HS-27A (cell line): ENCODE results near the gene JPH3.

Source experiments
- DNase-seq: peaks from one replicate; pipeline ENCODE4 v3.0.0-alpha.2; 2012; ENCODE audit warnings: low read depth, missing footprints

The JPH3 gene

DNA sequence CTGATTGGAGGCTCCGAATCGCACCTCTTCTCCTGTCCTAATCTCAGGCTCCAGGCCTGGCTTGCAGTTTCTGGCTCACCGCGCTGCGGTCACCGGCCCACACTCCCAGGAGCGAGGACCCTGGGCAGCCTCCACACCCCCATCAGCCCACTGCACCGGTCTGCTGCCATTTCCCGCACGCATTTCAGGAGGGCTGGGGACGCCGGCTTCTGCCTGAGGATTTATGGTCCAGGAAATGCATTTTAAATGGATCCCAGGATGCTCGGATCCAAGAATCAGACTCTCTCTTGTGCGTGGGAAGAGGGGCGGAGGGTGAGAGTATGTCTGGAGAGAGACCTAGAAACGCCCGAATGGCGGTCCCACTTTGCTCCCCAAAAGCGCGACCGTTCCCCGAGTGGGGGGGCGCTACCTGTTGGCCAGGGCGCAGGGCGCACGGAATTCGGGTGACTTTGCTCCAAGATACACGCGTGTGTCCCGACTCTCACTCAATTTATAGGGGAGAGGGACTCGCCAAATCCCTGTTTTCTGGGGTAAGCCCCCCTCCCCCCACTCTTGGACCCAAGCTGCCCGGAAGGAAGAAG lies 817 bp upstream of the JPH3 start:
- DNase-seq, result no peak

DNA sequence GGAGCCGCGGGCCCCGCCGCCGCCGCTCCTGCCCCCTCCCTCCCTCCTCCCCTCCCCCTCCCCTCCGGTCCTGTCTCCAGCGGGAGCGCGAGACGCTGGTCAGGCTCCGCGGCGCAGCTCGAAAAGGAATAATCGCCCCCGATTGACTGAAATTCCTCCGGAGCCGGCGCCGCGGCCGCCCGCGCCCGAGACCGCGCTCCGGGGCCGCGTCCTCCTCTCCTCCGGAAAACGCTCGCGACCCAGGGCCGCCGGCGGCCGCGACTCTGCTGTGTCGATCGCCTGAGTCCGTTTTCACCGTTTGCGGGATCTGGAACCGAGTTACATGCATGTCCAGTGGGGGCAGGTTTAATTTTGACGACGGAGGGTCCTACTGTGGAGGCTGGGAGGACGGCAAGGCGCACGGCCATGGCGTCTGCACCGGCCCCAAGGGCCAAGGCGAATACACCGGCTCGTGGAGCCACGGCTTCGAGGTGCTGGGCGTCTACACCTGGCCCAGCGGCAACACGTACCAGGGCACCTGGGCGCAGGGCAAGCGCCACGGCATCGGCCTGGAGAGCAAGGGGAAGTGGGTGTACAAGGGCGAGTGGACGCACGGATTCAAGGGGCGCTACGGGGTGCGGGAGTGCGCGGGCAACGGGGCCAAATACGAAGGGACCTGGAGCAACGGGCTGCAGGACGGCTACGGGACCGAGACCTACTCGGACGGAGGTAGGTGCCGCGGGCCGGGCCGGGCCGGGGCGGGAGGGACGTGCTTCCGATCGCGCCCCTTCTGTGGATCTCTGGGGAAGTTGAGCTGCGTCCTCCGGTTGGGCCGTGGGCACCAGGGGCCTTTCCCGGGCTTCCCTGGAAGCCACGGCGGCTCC lies 744 bp downstream of the JPH3 start:
- DNase-seq, result no peak

DNA sequence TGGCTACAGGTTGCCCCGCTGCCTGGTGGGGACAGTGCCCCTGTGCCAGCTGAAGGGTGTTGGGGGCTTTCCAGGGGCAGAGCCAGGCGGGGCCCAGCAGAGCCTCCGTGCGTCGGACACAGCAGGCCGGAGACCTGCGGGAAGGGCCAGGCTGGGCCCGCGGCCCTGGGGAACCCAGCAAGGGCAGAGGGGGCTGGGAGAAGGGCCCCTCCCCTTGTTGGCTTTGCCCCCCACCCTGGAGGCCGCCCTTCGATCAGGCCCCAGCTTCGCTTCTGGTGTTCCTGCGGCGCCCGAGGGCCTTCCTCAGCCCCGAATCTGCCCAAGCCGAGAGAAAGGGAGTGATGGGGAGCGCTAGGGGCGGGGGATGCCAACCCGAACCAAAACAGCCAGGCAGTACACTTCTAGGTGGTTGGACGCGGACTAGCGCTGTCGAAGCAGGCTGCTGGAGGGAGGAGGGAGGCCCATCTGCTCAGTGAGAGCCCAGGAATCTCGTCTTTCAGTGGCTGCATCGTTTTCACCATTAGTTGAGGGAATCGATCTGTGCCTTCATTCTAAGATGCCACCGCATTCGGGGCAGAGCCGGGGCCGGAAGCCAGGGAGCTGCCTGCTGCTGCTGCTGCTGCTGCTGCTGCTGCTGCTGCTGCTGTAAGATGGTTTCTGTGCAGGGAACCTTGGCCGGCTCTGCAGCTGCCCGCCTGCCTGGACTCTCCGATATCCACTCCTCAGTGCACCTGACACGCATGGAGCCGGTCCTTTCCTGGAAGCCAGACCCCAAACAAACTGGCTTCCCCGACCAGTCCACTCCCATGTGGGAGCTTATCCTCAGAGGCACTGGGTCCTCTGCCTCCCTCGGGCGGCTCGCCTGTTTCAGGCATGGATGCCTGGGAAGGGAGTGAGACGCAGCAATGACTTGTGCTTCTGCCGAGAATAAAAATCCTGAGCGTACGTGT lies 1.7 kb downstream of the JPH3 start:
- DNase-seq, result no peak

DNA sequence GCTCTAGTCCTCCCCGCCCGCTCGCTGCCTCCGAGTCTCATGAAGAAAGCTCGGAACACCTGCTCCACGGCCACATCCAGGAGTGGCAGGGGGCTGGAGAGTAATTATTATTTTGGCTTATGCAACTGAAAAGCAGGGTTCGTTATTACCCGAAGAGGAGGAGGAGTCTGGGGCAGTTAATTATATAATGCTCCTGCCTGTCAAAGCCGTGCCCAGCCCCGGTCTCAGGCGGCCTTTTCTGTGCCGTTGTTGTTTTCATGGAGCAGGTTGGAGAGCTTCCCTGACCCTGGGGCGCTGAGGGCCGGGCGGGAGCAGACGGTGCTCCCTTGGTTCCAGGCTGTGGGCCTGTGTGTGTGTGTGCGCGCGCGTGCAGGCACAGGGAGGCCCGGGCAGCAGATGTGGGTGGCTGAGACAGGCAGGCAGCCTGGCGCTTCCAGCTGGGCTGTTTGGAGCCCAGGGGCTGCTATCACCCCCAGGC lies 2.4 kb downstream of the JPH3 start:
- no peak for DNase-seq

DNA sequence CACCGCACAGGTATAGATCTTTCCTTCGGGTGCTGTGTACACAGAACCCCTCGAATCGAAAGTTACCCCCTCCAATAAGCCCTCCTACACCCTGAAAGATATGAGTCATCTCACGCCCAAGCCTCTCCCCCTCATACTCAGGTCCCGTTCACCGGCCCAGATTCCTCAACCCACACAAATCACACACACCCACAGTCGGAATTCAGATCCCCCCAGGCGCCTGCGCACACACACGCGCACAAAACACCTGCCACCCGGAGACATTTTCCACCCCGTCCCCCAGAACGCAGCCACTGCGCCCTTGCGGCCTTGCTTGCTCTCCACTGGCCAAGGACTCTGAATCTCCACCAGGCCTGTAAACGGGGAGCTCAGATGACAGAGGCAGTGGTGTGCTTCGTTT lies 4.9 kb downstream of the JPH3 start:
- no peak for DNase-seq

DNA sequence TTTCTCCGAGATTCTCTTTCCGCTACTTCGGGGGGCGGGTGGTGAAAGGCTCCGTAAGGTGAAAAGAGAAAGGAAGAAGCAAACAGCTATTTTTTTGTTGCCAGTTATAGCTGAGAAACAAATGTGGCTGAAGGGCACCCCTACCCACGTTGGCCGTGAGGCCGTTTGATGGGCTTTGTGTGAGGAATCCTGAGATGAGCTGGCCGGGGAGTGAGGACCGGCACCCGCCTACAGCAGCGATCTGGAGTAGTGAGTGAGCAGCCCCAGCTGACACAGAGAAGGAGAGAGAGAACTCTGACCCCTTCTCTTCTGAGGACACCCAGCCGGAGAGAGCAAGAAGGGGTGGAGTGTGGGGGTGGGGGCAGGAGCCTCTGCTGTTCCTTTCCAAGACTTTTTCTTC lies 5.6 kb downstream of the JPH3 start:
- DNase-seq, result no peak

DNA sequence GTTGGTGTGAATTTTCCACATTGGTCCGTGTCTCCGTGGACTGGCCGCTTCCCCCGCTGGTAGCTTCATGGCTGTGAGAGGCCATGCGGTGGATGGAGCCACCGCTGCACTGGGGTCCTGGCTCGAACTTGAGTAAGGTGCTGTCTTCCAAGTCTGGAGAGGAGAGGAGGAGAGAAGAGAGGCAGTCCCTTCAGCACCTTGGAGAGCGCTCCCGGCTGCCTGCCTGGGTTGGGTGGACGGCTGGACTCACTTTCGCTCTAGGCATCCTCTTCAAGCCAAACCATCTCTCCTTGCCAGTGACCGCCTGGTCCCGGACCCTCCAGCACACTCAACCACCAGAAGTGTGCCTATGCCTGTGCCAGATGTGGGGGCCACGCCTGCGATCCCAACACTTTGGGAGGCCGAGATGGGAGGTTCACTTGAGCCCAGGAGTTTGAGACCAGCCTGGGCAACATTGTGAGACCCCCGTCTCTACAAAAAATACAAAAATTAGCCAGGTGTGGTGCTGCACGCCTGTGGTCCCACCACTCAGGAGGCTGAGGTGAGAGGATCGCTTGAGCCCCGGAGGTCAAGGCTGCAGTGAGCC lies 6.2 kb downstream of the JPH3 start:
- no peak for DNase-seq

DNA sequence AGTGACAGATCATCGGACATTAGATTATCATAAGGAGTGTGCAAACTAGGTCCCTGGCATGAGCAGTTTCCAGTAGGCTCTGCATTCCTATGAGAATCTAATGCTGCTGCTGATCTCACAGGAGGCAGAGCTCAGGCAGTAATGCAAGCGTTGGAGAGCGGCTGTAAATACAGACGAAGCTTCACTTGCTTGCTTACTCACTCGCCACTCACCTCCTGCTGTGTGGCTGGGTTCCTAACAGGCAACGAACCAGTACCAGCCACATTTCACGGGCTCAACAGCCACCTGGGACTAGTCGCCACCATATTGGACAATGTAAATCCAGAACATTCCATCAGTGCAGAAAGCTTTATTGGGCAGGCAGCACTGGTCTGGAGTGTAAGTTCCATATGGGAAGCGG lies 7.7 kb downstream of the JPH3 start:
- DNase-seq, result no peak

DNA sequence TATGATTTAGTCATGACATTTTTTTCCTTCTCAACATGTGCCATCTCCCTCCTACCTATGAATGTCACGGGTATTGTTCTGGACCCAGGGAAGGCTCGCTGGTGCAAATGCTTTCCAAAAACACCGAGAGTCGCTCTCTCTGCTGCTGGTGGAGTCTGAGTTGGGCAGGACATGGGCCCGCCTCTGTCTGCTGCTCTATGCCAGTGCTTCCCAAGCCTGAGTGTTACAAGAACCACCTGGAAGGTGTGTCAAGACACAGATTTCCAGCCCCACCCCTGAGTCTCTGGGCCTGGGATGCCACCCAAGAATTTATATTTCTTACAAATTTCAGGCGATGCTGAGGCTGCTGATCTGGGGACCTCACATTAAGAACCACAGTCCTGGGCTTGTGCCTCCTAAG lies 9.1 kb downstream of the JPH3 start:
- DNase-seq, result no peak

DNA sequence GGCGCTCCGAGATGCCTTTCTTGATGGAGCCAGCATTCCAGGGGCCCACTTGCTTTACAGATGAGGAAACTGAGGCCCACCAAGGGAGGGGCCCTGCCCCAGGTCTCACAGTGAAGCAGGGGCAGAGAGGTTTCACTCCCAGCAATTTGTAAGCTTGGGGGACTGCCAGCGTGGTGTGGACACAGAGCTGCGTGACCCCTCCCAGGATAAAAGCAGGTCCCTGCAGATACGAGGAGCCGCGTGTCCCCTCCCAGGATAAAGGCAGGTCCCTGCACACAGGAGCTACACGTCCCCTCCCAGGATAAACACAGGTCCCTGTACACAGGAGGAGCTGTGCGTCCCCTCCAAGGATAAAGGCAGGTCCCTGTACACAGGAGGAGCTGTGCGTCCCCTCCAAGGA lies 11.7 kb downstream of the JPH3 start:
- no peak for DNase-seq

DNA sequence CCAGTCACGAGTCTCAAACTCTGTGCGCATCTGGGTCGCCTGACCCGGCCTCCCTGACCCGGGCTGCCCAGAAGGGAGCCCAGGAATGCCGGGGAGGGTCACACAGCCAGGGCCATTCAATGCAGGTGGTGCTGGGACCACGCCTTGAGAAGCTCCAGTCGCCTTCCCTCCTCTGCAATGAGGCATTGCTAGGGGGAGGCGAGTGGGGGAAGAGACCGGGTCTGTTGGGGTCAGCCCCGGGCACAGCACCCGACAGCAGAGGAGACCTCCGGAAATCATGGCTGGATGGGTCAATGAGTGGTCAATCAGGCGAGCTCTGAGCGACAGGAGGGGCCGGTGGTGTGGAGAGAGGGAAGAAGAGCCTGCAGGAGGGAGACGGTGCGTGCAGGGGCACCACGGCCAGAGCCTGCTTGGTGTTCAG lies 13.3 kb downstream of the JPH3 start:
- no peak for DNase-seq

DNA sequence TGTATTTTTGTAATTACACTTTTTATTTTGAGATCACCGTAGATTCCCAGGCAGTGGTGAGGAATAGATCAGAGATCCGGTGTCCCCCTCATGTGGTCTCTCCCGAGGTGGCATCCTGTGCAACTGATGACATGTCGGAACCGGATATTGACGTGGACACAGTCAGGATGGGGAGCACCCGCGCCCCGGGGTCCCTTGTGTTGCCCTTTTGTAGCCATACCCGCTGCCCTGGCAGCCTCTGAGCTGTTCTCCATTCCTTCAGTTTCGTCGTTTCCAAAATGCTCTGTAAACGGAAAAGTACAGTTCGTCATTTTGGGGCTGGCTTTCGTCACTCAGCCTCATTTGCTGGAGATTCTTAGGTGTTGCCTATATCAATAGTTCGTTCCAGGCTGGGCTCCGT lies 14.2 kb downstream of the JPH3 start:
- DNase-seq, result no peak

DNA sequence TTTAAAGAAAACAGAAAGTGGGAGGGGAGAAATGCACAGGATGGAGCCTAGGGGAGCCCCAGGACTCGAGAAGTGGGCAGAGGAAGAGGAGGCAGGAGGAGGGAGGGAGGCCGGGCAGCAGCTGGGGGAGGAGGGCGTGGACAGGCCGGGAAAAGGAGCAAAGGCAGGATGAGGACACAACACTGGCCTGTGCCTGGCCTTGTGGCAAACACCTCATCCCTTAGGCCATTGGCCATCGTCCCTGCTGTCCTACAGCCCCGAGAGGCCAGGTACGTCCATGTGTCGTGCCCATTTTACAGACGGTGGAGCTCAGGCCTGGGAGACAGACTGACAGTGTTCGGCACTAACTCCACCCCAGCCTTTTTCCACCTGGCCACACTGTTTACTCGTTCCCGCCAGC lies 15.9 kb downstream of the JPH3 start:
- no peak for DNase-seq

DNA sequence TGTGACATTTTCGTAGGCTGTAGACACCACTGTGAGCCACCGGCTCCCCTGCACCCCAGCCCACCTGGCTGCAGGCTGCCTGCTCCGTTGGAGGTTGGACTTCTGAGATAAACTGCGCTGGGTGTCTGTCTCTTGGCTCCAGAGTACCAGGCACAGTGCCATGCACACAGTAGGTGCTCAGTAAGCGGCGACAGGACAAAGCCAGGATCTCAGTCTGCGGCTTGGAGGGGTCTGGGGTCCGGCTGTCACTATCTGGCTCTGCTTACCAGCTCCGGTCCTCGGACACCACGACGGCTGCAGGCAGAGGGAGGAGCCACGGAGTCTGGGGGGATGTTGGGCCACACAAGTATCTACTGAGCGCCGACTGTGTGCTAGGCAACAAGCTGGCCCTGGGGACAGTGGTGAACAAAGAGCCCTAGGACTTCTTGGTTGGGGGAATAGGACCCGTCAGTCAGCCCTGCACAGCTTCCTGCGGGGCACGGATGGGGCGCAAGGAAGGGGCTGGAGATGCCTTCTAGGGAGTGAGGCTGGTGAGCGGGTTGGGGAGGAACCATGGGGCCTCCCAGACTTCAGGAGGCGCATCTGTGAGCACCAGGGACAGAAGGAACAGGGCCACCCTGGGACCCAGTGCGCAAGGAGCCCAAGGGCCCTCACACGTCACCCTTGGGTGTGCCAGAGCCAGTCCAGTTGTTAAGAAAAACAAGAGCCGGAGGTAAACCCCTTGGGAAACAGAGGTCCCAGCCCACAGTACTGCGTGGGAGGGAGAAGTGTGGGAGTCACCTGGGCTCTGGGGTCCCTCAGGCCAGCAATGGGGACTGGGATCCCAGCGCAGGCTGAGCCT lies 17.3 kb downstream of the JPH3 start:
- DNase-seq, result no peak

DNA sequence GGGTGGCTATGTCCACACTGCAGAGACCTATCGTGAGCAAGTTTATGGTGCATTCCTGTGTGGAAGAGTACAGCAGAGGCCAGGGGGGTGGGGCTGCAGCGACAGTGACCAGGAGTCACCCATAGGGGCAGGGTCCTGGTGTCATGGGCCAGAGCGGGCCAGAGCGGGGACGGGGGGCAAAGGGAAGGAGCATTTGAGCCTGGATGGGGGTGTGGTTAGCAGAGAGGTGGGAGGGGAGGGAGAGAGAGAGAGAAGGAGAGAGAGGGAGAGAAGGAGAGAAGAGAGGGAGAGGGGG lies 17.8 kb downstream of the JPH3 start:
- no peak for DNase-seq

DNA sequence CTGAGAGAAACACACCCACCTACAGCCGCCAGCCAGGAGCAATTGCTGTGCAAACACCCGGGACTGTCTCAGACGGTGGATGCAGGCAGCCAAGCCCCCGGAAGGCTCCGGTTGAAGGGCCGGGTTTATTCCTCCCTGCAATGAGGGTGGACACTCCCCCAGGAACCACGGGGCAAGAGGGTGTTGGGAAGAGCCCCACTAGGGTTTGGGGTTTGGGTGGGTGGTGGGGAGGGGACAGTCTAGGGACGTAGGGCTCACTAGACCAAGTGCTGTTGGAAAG lies 19.2 kb downstream of the JPH3 start:
- DNase-seq, result no peak

DNA sequence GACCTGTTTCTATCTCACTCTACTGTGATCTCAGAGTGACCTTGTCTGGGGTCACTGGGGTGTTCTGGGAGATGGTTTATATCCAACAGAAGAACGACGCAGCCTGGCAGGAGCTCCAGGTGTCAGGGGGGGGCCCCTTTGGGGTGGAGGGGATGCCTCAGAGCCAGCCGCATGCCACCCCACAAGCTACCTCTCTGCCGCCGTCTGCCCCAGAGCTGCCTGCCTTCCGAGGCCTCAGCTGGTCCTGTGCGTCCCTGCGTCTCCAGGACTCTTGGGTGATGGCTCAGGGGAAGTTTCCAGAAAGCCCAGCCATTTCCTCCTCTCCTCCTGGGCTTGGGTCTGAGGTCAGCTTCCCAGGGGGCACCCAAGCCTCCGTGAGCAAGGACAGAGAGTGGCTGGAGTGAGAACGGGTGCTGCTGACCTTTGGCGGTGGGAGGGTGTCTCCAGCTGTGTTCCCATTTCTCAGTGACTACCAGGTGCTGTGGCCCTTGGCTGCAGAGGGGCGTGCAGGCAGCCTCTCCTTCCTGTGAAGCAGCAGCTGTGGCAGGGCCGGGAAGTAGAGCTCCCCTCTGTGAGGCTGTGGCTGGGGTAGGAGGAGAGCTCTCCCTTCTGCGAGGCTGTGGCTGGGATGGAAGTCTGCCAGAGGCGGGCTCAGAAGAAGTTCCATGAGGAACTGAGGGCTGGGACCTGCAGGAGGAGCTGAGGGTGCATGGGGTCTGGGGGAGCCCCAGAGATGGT lies 19.8 kb downstream of the JPH3 start:
- no peak for DNase-seq

DNA sequence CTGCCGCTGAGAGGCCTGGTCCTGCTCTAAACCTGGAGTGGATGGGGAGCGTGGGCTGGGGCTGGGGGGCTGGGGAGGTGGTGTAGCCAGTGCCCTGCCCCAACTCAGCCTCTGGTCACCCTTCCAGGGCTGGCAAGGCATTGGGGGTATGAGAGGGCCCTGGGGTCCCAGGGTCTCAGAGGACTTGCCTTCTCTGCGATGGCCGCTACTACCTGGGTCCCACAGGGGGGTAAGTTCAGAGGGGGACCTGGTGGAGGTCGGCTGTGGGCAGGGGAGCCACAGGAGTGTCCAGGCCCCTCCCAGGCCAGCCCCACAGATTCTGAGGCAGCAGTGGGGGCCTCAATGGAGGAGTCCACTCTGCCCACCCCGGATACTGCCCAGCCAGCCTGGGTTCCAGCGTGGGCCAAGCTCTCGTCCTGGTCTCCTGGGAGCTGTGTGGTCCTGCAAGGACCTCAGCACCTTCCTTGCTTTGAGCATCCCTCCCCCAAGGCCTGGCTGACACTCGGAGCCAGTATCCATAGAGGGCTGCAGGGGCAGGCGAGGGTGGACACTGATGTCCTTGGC lies 20.5 kb downstream of the JPH3 start:
- no peak for DNase-seq

DNA sequence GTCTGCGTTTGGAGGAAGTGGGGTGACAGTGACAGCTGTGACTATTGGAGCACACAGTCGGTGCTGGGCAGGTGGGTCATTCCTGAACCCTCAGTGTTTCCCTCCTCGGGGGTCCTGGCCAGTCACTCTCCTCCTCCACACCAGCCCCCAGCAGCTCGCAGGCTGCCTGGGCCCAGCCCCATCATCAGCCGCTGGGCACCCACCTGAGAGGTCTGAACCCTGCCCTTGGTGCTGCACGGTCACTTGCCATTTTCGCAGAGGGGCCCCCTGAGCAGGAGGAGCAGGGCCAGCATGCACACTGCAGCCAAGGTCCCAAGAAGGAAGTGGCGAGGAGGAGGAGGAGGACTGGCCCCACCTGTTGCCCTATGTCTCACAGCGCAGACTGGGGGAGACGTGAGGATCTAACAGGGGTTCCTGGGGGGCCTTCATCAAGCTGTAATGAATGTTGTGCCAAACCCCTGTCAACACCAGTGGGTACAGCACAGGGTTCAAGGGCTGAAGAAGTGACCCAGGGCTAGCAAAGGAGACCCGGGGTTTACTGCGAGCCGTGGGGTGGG lies 23.0 kb downstream of the JPH3 start:
- DNase-seq, result no peak

DNA sequence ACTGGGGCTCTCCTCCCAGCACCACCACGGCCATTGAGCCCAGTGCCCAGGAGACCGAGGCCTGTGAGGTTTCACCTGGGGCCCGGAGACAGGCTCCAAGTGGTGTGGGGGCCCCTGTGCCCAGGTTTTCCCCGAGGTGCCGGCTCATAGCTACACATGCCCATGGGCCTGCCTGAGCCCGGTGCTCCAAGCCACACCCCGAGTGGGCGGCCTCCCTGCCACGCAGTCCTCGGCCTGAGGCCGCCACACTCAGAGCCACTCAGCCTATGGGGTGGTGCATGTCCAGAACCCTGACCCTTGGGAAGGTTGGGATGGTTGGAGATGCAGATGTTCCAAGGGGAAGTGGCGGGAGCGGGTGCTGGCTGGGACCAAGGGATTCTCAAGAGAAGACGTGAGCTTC lies 24.1 kb downstream of the JPH3 start:
- DNase-seq, result no peak
